GM18858 (cell line): ENCODE data around the gene GP1BB.

Experiments used
- ATAC-seq: cut with Tn5 transposase; IDR thresholded peaks from one replicate; pipeline ENCODE4 v1.9.1; 2021; ENCODE audit not compliant: unreplicated experiment

The GP1BB gene

DNA sequence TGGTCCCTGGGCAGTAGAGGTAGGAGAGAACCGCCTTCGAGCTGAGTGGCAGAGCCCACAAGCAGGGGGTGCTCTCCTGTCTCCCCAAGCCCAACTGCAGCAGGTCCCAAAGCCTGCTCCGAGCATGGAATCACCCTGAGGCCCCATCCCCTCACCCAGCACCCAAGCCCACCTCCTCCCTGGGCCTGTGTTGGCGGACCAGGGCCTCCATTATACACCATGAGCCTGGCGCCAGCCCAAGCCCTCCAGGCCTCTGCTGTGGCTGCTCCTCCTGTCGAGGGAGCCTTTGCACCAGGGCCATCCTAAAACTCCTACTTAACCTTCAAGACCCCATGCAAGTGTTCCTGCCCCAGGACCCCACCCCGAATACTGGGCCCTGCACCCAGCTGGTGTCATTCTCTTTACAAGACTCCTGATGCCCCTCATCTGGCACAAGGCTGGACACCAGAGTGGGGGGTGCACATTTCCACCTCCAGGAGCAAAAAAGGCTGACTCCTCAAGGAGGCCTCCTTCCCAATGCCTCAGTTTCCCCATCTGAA, 16.6 kb downstream of the GP1BB start:
- ATAC-seq = no peak

DNA sequence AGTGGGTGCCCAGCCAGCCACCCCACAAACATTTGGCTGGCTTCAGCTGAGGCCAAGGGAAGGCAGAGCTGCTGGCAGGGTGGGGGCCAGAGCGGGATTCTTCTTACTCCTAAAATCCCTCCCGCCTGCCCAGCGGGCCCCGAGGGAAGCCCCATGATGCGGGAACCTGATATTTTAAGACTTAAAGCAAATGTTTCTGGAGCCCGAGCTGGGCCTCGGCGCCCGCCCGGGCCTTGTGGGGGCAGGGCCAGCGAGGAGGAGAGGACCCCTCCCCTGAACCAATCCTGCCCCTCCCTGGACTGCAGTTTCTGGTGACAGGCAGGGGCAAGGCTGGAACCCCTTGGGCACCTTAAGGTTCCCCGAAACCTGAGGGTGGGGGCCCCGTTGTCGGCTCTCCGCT, 17.2 kb downstream of the GP1BB start:
- ATAC-seq = no peak

DNA sequence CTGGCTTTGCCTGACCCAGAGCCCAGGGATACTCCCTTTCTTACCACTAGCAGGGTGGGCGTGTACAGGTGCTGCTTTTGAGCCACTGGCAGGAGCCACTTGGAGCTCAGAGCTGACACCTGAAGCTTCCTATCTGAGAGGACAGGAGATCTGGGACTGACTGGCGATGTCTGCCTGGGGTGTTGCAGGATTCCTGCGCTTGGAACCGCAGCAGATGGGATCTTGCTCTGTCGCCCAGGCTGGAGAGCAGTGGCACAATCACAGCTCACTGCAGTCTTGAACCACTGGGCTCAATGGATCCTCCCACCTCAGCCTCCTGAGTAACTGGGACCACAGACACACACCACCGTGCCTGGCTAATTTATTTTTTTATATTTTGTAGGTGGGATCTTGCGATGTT, 17.7 kb downstream of the GP1BB start:
- ATAC-seq = no peak

DNA sequence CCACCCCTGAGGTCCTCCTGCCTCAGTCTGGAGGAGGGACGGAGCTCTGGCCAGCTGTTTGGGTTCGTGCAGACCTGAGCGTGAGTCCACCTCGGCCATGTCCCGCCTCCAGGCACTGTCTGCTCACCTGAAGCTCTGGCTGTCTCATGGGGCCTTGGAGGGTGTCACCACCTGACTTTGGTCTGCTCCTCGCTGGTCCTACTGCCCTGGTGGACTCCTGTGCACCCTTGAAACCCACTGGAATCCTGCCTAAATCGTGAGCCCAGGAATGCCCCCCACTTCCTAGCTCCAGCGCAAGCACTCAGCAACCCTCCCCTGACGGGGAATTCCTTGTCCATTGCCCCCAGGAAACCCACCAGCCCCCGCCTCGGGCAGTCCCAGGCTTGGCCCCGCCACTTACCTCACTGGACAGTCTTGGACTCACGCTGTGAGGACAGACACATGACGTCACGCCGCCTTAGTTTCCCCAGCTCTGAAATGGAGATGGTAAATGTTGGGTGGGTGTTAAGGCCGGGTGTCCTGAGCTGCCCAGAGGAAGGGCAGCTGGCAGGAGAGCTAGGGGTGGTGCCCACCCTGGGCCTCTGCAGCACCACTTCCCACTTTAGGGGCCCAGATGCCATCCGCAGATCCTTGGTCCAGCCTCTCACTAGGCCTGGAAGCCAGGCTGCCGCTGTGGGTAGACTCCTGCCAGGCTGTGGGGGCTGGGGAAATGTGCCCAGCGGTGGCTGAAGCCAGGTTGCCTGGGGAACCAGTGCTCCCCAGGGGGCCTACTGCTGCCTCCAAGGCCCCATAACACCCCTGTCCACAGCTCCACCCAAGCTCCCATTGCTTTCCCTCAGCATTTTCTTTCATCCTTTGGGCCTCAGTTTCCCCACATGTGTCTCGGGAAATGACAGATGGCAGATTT, 19.1 kb downstream of the GP1BB start:
- ATAC-seq = no peak

DNA sequence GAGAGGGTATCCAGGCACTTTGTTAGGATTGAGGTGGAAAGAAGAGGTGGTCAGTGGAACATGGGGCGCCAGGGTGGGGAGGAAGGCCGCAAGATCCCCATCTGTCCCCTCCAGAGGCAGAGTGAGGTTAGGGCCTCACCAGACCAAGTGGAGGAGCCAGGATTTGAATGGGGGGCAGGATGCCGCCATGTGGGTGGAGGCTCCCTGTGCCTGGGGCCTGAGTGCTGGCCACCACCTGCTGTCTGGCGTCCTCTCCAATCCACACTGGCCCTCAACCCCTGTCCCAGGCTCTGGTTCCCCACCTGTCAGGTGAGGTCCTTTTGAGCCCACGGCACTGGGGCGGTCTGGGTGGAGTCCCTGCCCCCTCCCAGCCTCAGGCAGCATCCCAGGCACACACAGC, 19.7 kb downstream of the GP1BB start:
- no peak for ATAC-seq

DNA sequence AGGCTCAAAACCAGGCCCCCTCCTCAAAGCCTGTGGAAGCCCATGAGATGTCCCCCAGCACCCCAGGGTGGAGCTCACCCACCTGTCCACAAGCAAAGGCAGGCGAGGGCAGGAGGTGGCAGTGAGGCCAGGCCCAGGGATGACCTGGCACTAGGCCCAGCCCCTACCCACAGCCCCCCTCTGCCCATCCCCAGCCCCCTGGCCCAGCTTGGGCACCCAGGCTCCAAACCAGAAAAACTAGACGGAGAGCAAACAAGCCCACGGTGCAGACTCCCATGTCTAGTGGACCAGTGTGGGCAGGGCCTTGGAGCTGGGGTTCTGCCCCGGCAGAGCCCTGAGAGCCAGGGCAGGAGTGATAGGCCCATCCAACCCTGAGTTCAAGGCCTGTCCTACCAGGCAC, 20.3 kb downstream of the GP1BB start:
- ATAC-seq = no peak

DNA sequence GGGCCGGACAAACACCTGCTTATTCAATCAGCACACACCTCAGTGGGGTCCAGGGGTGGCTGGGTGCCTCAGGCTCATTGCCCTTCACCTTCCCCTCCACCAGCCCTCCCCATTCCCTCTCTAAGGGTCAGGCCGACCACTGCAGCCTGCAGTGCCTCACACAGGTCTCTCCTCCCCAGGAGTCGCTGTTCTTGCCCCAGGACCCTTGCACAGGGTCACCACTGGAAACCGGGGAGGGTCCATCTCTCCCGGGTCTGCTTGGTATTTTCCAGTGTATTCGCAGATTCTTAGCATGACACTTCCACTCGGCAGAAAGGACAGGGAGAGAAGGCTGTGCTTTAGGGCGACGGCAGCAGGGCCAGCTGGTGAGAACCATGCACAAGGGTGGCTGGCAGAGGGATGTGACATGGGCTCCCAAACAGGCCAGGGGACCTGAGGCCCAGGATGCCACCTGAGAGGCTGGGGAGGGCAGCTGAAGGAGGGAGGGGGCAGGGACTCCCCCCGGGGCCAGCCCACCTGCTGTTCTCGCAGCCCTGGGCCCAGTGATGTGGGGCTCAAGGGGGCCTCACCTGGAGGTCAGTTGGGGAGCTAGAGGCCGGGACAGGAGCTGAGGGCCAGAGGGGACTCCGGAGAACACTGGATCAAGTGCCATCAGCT, 21.1 kb downstream of the GP1BB start:
- ATAC-seq = no peak

DNA sequence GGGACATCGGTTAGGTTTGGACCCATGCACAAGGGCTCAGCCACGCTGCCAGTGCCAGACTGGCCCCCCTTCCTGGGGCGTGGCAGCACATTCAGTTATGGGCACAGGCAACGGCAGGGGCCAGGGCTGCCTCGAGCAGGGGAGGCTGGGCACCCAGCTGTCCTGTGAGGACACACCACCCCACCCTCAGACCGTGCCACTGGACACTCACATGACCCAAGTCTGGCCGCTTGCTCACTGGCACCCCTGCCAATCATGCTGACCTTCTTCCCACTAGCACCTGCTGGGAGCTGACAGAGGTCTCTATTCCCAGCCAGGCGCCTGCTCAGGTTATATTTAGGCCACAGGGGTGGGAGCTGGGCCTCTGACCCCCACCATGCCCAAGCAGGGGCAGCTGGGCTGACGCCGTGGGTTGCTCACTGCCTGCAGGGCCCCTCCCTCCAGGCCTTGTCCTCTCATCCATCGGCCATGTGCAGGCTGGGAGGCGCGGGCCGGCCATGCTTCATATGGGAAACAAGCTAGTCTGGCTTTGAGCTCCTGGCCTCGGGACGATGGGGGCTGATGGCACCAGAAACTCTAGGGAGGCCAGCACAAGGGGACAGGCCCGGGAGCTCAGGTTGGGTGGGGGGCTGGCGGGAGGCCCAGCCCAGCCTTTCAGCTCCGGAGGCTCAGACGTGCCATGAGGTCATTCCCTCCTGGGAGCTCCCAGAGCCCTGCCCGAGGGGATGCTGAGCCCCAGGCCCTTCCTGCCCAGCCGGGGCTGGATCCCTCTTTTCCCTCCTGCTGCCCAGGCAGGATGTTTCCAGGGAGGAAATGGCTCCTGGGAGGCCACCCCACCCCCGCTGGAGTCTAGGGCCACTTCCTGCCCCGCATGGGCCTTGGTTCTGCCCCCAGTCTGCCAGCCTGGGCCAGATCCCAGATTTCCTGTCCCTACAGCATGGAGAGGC, 22.1 kb downstream of the GP1BB start:
- no peak for ATAC-seq

DNA sequence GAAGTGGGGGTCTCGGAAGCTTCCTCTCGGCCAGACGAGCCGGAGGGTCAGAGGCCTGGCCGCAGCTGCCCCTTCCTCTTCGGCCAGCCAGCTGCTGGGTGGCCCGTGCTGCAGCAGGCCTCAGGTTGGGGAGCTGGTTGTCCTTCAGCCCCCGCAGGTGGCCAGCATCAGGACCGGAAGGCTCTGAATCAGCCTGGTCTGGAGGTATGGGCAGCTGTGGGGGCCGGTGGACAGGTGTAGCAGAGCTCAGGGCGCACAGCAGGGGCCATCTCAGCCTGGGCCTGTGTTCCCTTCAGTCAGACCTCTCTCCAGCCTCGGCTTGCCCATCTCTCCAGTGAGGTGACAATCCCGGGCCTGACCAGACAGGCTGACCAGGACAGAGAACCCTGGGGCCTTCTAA, 23.4 kb downstream of the GP1BB start:
- ATAC-seq = no peak

DNA sequence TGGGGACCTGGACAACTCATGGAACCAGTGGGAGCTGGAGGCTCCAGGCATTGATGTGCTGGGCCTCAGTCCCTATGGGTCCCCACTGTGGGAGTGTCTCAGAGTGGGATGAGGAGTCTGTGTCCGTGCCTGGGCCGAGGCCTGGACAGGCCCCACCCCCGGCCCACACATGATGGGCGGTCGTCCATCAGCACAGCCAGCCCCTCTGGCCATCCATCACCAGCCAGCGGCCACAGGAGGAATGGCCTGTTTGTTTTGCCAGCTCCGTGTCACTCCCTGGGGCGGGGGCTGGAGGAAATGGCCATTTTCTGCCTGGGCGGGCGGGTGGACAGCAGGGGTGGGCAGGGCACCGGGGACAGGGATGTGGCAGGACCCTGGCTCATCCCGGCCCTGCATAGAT, 24.2 kb downstream of the GP1BB start:
- no peak for ATAC-seq

DNA sequence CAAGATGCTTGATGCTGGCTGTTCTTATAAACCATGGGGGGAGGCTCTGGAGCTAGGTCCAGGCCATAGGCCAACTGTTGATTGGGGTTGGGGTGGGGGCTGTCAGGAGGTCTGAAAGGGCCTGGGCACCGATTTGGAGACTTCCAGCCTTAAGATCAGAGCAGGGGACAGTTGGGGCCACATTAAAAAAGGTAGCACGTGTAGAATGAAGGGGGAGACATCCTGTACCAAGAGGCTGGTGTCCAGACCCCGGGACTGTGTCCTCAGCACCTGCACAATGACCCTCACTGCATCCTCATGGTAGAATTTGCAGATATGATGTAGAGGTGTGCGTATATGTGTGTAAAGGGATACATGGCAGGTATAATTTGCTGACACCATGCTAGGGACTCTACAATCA, 24.8 kb downstream of the GP1BB start:
- no peak for ATAC-seq

DNA sequence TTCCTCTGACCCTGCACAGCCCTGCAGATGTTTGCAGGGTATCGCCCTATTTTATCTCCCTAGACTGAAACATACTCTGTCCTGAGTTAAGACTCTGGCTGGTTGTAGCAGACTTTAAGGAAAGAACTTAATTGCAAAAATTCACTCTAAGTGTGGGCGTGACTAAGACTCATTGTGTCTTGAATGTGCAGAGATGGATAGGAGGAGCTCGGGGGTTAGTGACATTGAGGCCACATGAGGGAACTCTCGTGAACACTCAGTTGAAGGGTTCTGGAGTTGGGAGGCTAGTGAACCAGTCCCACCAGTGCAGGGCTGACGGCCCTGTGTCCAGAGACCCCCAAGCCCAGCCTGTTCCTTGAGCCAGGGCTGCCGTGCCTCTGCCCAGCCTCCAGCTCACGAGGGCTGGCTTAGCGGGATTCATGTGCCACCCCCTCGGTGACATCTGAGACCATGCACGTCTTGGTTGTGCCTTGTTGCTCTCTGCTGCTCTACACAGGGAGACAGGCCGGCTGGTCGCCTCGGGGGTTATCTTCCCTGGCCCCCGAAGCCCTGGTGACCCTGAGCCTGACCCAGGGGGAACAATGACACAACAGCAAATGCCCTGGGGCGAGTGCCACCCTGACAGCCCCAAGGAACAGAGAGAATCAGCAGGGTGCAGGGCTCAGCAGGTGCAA, 25.8 kb downstream of the GP1BB start:
- no peak for ATAC-seq

DNA sequence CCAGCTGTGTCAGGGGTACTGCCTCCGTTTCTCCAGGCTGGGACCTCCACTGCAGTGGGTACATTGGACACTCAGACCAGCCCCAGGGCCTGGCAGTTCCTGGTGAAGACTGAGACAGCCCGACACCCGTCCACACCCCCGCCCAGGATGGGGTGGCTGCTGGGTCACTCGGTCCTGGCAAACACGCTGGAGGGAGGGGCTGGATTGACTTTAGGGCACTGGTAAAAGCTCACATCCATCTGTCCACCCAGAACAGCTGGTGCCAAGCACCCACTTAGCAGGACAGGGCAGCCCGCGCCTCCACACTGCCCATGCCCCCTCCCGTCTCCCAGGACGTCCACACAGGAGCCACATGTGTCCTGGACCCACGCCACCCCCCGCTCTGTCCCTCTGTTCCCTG, 26.5 kb downstream of the GP1BB start:
- ATAC-seq = no peak

DNA sequence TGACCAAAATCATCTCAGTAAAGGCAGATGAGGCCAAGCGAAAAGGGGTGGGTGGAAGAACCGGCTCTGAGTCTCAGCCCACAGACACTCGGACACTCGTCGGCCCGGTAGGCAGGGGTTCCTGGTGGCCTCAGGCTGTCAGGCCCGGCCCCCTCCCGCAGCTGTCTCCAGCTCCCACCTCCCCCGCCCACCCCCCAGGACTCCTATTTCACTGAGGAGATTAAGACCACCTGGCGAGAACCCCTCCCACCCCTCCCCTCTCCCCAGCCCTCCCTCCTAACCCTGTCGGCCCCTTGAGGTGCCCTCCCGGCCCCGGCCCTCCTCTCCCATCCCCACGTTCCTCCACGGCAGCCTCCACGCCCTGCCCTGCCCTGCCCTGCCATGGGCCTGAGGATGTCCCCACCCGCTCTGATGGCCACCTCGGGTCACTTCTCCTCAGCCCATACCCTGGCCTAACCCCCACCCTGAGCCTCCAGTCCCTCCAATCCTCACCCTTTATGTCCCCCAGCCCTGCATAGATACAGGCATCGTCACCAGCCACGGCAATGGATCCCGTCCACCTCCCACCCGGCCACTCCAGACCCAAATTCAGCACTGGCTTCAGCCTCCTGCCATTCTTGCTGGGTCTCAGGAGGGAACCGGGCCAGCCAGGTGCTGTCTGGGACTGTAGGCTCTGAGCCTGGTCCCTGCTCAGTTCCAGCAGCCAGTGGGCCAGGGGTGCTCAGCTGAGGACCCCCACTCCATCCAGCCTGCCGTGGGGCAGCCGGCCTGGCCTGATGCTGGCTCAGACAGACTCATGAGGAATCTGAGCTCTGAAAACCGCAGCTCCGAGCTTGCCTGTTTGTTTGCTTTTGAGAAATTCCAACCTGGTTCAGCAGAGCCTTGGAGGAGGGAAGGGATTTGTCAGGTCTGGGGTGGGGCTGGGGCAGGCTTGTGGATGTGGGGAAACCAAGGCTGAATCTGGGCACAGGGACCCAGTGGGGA, 27.5 kb downstream of the GP1BB start:
- no peak for ATAC-seq

DNA sequence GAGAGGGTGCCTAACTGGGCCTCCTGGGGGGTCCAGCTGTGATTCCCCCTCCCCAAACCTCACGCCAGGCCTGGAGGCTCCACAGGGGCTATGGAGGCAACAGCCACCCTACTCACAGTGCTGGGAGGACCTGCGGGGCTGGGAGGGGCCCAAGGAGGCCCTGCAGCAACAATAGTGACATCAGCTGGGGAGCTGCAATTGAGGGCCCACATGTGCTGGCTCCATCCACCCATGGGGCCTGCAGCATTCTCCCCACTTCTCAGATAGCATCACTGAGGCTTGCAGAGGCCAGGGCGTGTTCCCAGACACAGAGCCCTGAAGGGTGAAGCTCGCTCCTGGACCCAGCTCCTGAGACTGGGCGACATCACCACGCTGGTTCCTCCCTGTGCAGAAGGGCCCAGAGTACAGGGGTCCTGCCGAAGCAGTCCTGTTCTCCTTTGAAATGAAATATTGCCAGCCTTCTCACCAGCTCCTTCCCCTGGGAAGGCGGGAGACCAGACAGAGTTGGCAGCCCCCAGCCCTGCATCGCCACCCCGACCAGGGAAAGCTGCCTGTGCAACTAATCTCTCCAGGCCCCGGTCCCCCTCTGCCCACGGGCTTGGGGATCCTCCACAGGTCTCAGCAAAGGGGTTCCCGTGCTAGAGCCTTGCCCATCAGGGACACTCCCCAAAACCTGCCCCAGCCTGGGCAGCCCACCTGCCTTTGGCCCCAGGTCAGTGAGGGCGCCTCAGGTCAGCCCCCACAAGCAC, 28.3 kb downstream of the GP1BB start:
- no peak for ATAC-seq

DNA sequence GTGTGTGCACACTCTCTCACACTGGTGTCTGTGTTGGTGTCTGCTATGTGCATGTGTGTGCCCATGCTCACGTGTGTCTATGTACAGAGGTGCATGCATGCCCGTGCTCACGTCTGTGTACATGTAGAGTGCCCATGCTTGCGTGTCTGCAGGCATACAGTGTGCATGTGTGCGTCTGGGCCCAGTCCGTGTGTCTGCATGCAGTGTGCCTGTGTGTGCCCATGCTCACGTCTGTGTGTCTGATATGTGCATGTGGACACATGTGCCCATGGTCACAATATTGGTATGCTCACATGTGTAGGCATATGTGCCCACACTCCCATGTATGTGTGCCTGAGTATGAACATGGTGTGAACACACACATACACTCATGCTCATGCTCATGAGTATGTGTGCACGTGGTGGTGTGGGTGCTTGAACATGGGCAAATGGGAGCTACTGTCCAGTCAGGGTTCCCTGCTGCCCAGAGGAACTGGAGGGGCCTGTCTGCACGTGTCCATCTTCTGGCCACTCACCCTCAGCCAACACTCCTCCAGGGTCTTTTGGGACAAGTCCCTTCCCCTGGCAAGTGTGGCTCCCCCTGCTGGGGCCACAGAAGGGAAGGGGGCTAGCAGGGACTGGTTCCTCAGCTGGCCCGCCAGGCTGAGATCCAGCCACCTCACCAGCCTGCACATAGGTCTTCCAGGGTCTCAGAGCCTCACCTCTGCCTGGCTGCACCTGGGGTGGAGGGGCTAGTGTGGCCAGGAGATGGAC, 29.9 kb downstream of the GP1BB start:
- no peak for ATAC-seq

DNA sequence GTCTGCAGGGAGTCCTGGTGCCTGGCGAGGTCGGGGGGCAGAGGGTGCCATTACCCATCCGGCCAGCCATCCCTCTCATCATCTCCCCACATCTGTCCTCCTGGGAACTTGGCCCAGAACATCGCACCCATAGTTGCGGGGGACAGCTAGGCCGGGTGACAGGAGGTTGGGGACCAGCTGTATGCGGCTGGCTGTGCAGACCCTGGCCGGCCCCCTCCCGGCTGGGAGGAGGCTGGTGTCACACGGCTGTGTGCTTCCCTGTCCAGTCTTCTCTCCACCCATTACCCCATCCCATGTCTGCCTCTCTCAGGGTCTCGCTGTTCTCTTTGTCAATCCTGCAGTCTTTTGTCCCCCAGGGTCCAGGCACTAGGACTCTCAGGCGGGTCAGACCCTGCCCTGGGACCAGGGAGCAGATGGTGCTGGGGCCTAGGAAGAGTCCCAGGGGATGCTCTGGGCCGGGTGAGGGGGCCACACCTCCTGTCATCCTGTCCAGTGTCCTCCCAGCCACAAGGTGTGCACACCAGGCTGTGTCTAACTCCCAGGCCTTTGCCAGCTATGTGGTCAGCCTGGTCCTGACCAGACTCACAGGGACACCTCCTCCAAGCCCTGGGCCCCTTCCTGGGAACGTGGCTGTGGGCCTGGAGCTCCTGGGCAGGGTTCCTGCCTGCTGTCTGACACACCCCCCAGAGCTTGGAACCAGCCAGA, 30.8 kb downstream of the GP1BB start:
- no peak for ATAC-seq
